ENCODE data around the gene CFAP92. TPM values are rescaled to one million over a fixed set of nuclear protein-coding genes. Genes with fewer than 3 reads are reported as not detected.

Gene CFAP92
- total RNA-seq, 3 donors from 2014 or later: 1.1 to 1.5 (median 1.3) TPM

GRCh38 chr3:129019266-129019665 is 25.4 kb upstream of the CFAP92 start:
- intact Hi-C loops (cut with DNase I, micrococcal nuclease): no loop called here

GRCh38 chr3:129018751-129019150 is 24.9 kb upstream of the CFAP92 start:
- H3K4me1 ChIP-seq (ENCODE audit: low read depth): peaks cover 22% of the 10 kb centered on the region
- intact Hi-C loops (cut with DNase I, micrococcal nuclease): no loop called here
- no peaks in the 10 kb centered on the region for H3K36me3 ChIP-seq (ENCODE audit: low read depth)
- no peak overlapping the region for H3K4me3 ChIP-seq
- ATAC-seq (no peak), DNase-seq (peak in 2 of 3 donors; percentile 23 to 43)
- TF ChIP-seq, protein P1, sequence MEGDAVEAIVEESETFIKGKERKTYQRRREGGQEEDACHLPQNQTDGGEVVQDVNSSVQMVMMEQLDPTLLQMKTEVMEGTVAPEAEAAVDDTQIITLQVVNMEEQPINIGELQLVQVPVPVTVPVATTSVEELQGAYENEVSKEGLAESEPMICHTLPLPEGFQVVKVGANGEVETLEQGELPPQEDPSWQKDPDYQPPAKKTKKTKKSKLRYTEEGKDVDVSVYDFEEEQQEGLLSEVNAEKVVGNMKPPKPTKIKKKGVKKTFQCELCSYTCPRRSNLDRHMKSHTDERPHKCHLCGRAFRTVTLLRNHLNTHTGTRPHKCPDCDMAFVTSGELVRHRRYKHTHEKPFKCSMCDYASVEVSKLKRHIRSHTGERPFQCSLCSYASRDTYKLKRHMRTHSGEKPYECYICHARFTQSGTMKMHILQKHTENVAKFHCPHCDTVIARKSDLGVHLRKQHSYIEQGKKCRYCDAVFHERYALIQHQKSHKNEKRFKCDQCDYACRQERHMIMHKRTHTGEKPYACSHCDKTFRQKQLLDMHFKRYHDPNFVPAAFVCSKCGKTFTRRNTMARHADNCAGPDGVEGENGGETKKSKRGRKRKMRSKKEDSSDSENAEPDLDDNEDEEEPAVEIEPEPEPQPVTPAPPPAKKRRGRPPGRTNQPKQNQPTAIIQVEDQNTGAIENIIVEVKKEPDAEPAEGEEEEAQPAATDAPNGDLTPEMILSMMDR (IDR thresholded peaks at IDR 0.05): no peak
- H3K9me3 ChIP-seq: no peaks in the 10 kb centered on the region

More at GRCh38 chr3:129019266-129019665, 25.4 kb upstream of the CFAP92 start:
- Histone ChIP-seq H3K4me3 (no peak overlapping the region), H3K36me3 (ENCODE audit: low read depth) (no peaks in the 10 kb centered on the region), H3K9me3 (no peaks in the 10 kb centered on the region), H3K4me1 (ENCODE audit: low read depth) (peaks cover 22% of the 10 kb centered on the region)
- no peak for ATAC-seq
- DNase-seq: no peak
- TF ChIP-seq, protein P1 (IDR thresholded peaks at IDR 0.05): no peak

GRCh38 chr3:129018271-129018670 is 24.4 kb upstream of the CFAP92 start:
- ATAC-seq (no peak), DNase-seq (no peak)
- Histone ChIP-seq H3K4me1 (ENCODE audit: low read depth) (peaks cover 22% of the 10 kb centered on the region), H3K9me3 (no peaks in the 10 kb centered on the region), H3K4me3 (no peak overlapping the region), H3K36me3 (ENCODE audit: low read depth) (no peaks in the 10 kb centered on the region)
- TF ChIP-seq, protein P1 (IDR thresholded peaks at IDR 0.05): no peak
- intact Hi-C loops (cut with DNase I, micrococcal nuclease): no loop called here

DNA sequence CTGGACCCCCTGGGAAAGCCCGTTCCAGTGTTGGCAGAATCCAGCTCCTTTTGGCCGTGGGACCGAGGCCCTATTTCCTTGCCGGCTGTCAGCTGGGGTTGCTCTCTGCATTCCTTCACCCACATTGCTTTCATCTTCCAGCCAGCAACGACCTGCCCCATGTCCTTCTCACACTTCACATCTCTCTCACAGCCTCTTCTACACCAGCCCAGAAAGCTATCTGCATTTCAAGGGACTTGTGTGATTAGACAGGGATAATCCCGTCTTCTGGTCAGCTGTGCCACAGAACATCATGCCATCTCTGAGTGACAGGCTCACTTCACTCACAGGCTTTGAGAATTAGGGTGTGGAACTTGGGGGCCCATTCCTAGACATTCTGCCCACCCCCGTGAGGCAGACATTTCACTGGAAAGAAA is 23.6 kb upstream of the CFAP92 start:
- ATAC-seq: no peak

DNA sequence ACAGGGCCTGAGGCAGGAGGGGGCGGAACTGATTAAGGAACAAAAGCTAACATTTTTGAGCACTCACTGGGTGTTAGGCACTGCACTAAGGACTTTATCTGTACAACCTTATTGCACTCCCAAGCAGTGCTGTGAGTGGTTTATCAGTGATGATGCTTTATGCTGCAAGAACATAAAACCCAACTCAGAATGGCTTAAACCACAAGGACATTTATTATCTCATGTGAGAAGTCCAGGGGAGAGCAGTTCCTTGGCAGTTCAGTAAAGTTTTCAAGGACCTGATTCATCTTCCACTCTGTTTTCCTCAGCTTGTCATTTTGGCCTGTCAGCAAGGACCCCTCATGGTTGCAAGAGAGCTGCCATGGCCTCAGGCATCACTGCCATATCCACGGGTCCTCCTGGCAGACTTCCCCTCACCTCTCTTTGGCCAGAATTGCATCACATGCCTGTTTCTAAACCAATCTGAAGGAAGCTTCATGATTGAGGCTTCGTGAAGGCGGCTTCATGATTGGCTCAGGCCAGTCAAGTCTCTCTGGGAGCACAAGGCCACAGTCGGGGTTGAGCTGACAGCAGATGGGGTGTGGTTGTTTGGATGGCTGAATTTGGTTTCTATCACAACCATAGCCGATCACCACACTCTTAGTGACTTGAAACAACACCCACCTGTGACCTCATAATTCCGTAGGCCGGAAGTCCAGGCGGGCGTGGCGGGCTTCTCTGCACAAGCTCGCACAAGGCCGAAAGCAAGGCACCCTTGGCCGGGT is 23.0 kb upstream of the CFAP92 start:
- peak; percentile 83 for ATAC-seq
- intact Hi-C loops (cut with DNase I, micrococcal nuclease): no loop called here
- H3K4me1 ChIP-seq (ENCODE audit: low read depth): peaks cover 22% of the 10 kb centered on the region
- DNase-seq: peak; percentile 80 to 87 (median 85)
- TF ChIP-seq, protein P1 (IDR thresholded peaks at IDR 0.05): no peak
- no peaks in the 10 kb centered on the region for H3K36me3 ChIP-seq (ENCODE audit: low read depth)
- H3K4me3 ChIP-seq: no peak overlapping the region
- no peaks in the 10 kb centered on the region for H3K9me3 ChIP-seq

More for the DNA sequence above, 23.6 kb upstream of the CFAP92 start:
- Histone ChIP-seq H3K36me3 (ENCODE audit: low read depth) (no peaks in the 10 kb centered on the region), H3K9me3 (no peaks in the 10 kb centered on the region), H3K4me1 (ENCODE audit: low read depth) (peaks cover 22% of the 10 kb centered on the region), H3K4me3 (no peak overlapping the region)
- DNase-seq: no peak
- intact Hi-C loops (cut with DNase I, micrococcal nuclease): no loop called here
- TF ChIP-seq, protein P1 (IDR thresholded peaks at IDR 0.05): no peak

Data from mucosa of descending colon (tissue), 3 donors.